GM12878 (cell line): Measurements from ENCODE around the gene ALX1.

ENCODE experiments used
- CREB1 ChIP-seq: IDR thresholded peaks from 2 replicates; pipeline ENCODE4 v1.6.1; 2012; ENCODE audit warnings: low read depth, mild to moderate bottlenecking, inconsistent platforms
- CTCF ChIP-seq, 3 experiments: IDR thresholded peaks in 2 of 3; conservative IDR thresholded peaks in 1 of 3; 2 replicates each; pipeline ENCODE4 v1.5.1; 2011; ENCODE audit warnings: low read depth in 3 of 3, low read length in 3 of 3, mild to moderate bottlenecking in 3 of 3, control low read depth in 2 of 3, moderate library complexity in 2 of 3, inconsistent platforms in 1 of 3, mixed read lengths in 1 of 3; ENCODE audit not compliant: control insufficient read depth in 2 of 3, insufficient read depth in 1 of 3; ENCODE audit errors: extremely low read depth in 1 of 3
- NFIC ChIP-seq: IDR thresholded peaks from 2 replicates; pipeline ENCODE4 v1.6.1; 2012; ENCODE audit warnings: low read depth, mild to moderate bottlenecking, inconsistent platforms, low read length, moderate library complexity
- POLR2A ChIP-seq: IDR thresholded peaks from 2 replicates; pipeline ENCODE4 v1.6.1; 2011; ENCODE audit warnings: low read depth, mild to moderate bottlenecking, low read length
- SIN3A ChIP-seq: IDR thresholded peaks from 2 replicates; pipeline ENCODE4 v1.6.1; 2012; ENCODE audit warnings: low read depth, low read length, improper control_type of control experiment
- STAT3 ChIP-seq: IDR thresholded peaks from 2 replicates; pipeline ENCODE4 v1.6.1; 2011; ENCODE audit warnings: low read depth, low read length, improper control_type of control experiment

GRCh38 chr12:85253853-85254252, 26.2 kb upstream of the ALX1 start:
- no peak for TF ChIP-seq CREB1
- TF ChIP-seq CTCF (IDR thresholded peaks at IDR 0.05 in 2 of 3, conservative IDR thresholded peaks at IDR 0.05 in 1 of 3; ENCODE audit: control insufficient read depth in 2 of 3, extremely low read depth in 1 of 3, insufficient read depth in 1 of 3, low read depth in 3 of 3, low read length in 3 of 3) = no peak
- TF ChIP-seq NFIC = no peak
- no peak for TF ChIP-seq POLR2A
- no peak for TF ChIP-seq SIN3A
- TF ChIP-seq STAT3 = no peak
